Loucy (cell line): Measurements from ENCODE around the gene RFC4.
"Not testable (repeated sequence)": the region's sequence is repeated elsewhere in the genome, so short reads cannot be mapped to it uniquely, and the experiment has no call there.

Source experiments
- H2AFZ ChIP-seq: fragments of 200-600 bp; sonication (generic); 2 replicates; pipeline ENCODE4 v1.6.0; 2016; ENCODE audit warnings: antibody characterized with exemption, mild to moderate bottlenecking, low read length, moderate library complexity
- H3F3A ChIP-seq: fragments of 200-600 bp; 2 replicates; pipeline ENCODE4 v1.6.0; 2016; ENCODE audit warnings: antibody characterized with exemption, low read depth, mild to moderate bottlenecking
- H3K27me3 ChIP-seq: fragments of 200-600 bp; sonication (generic); 2 replicates; pipeline ENCODE4 v1.6.1; 2014; ENCODE audit warnings: low read length, mild to moderate bottlenecking; ENCODE audit not compliant: insufficient read depth, poor library complexity, severe bottlenecking
- H3K36me3 ChIP-seq: fragments of 200-600 bp; sonication (generic); 2 replicates; pipeline ENCODE4 v1.6.1; 2016; ENCODE audit warnings: low read length; ENCODE audit not compliant: insufficient read depth
- H3K4me1 ChIP-seq: fragments of 200-600 bp; sonication (generic); 2 replicates; pipeline ENCODE4 v1.5.1; 2014; ENCODE audit warnings: low read length, mild to moderate bottlenecking; ENCODE audit not compliant: insufficient read depth, poor library complexity, severe bottlenecking
- H3K4me2 ChIP-seq: fragments of 200-600 bp; sonication (generic); 2 replicates; pipeline ENCODE4 v1.6.0; 2014; ENCODE audit warnings: antibody characterized with exemption, low read length, low read depth, mild to moderate bottlenecking; ENCODE audit not compliant: poor library complexity, severe bottlenecking
- H3K4me3 ChIP-seq: fragments of 200-600 bp; sonication (generic); 2 replicates; pipeline ENCODE4 v1.5.1; 2014; ENCODE audit warnings: low read length, mild to moderate bottlenecking, mixed read lengths; ENCODE audit not compliant: poor library complexity, severe bottlenecking
- H3K79me2 ChIP-seq: fragments of 200-600 bp; sonication (generic); 2 replicates; pipeline ENCODE4 v1.6.1; 2014; ENCODE audit warnings: low read length; ENCODE audit not compliant: insufficient read depth
- H3K9ac ChIP-seq: fragments of 200-600 bp; sonication (generic); 2 replicates; pipeline ENCODE4 v1.6.0; 2014; ENCODE audit warnings: mild to moderate bottlenecking, low read depth, low read length, moderate library complexity; ENCODE audit not compliant: poor library complexity, severe bottlenecking
- H3K9me2 ChIP-seq: fragments of 200-600 bp; sonication (generic); replicated peaks from 2 replicates; pipeline ENCODE4 v1.6.1; 2016; ENCODE audit warnings: low read depth, low read length, mixed read lengths
- H3K9me3 ChIP-seq: fragments of 200-600 bp; sonication (generic); 2 replicates; pipeline ENCODE4 v1.6.1; 2014; ENCODE audit warnings: mild to moderate bottlenecking, antibody characterized with exemption, low read length, low read depth; ENCODE audit not compliant: insufficient read depth
- H4K20me1 ChIP-seq: fragments of 200-600 bp; sonication (generic); 2 replicates; pipeline ENCODE4 v1.6.0; 2014; ENCODE audit warnings: antibody characterized with exemption, low read length, mild to moderate bottlenecking; ENCODE audit not compliant: insufficient read depth, poor library complexity, severe bottlenecking
- CTCF ChIP-seq: fragments of 200-600 bp; sonication (generic); conservative IDR thresholded peaks from 2 replicates; pipeline ENCODE4 v1.5.1; 2014; ENCODE audit warnings: mild to moderate bottlenecking, antibody characterized with exemption, low read length
- EZH2phosphoT487 ChIP-seq: fragments of 200-600 bp; IDR thresholded peaks from 2 replicates; pipeline ENCODE4 v1.6.1; 2018; ENCODE audit warnings: antibody characterized with exemption, mild to moderate bottlenecking, moderate library complexity, borderline replicate concordance

The RFC4 gene

GRCh38 chr3:186852994-186853393 lies 46.7 kb upstream of the RFC4 start:
- Histone ChIP-seq H3K4me2 (no peak overlapping the region), H2AFZ (no peak overlapping the region)
- no peak for TF ChIP-seq EZH2phosphoT487
- TF ChIP-seq CTCF = no peak

GRCh38 chr3:186851835-186852234 lies 45.6 kb upstream of the RFC4 start:
- H3K9me3 ChIP-seq, H3K79me2 ChIP-seq, H3K9me2 ChIP-seq, H3K4me1 ChIP-seq, H3K27me3 ChIP-seq, H3F3A ChIP-seq, H4K20me1 ChIP-seq, H3K36me3 ChIP-seq, H3K4me3 ChIP-seq, H3K4me2 ChIP-seq, H3K9ac ChIP-seq, H2AFZ ChIP-seq: not testable (repeated sequence)

More at GRCh38 chr3:186852994-186853393, 46.7 kb upstream of the RFC4 start:
- Histone ChIP-seq H3K9me3 (no peaks in the 10 kb centered on the region), H4K20me1 (no peaks in the 10 kb centered on the region), H3K79me2 (no peaks in the 10 kb centered on the region), H3K36me3 (no peaks in the 10 kb centered on the region), H3F3A (no peaks in the 10 kb centered on the region), H3K9me2 (no peaks in the 10 kb centered on the region), H3K9ac (no peak overlapping the region), H3K4me1 (no peaks in the 10 kb centered on the region), H3K4me3 (no peak overlapping the region), H3K27me3 (no peaks in the 10 kb centered on the region)

GRCh38 chr3:186849374-186849975 lies 43.2 kb upstream of the RFC4 start:
- Histone ChIP-seq H3K9ac (no peak overlapping the region), H3K36me3 (no peaks in the 10 kb centered on the region), H3K9me2 (no peaks in the 10 kb centered on the region), H3K9me3 (no peaks in the 10 kb centered on the region), H3K79me2 (no peaks in the 10 kb centered on the region), H3K4me2 (no peak overlapping the region), H3K27me3 (no peaks in the 10 kb centered on the region), H3K4me1 (no peaks in the 10 kb centered on the region), H2AFZ (no peak overlapping the region), H4K20me1 (no peaks in the 10 kb centered on the region), H3F3A (no peaks in the 10 kb centered on the region), H3K4me3 (no peak overlapping the region)
- TF ChIP-seq EZH2phosphoT487 = no peak
- peak; percentile 86 for TF ChIP-seq CTCF

GRCh38 chr3:186847437-186847836 lies 41.2 kb upstream of the RFC4 start:
- no peak overlapping the region for H3K4me3 ChIP-seq
- no peaks in the 10 kb centered on the region for H3K9me2 ChIP-seq
- H3K27me3 ChIP-seq = no peaks in the 10 kb centered on the region
- no peaks in the 10 kb centered on the region for H3K79me2 ChIP-seq
- H2AFZ ChIP-seq = no peak overlapping the region
- H3K4me1 ChIP-seq = no peaks in the 10 kb centered on the region
- H3F3A ChIP-seq = no peaks in the 10 kb centered on the region
- H3K4me2 ChIP-seq = no peak overlapping the region
- no peaks in the 10 kb centered on the region for H3K36me3 ChIP-seq
- no peaks in the 10 kb centered on the region for H4K20me1 ChIP-seq
- no peaks in the 10 kb centered on the region for H3K9me3 ChIP-seq
- no peak for TF ChIP-seq EZH2phosphoT487
- TF ChIP-seq CTCF = no peak
- H3K9ac ChIP-seq = no peak overlapping the region
